ENCODE data around the gene OR1K1.
A peak's percentile ranks its signal among the peaks of the same experiment; 100 is the strongest.
"Not testable (repeated sequence)": the region's sequence is repeated elsewhere in the genome, so short reads cannot be mapped to it uniquely, and the experiment has no call there.

Gene OR1K1

GRCh38 chr9:122820490-122820845 lies 20.5 kb downstream of the OR1K1 start:
- no peak for DNase-seq
- H3K27me3 ChIP-seq (replicated peaks in 2 of 5; ENCODE audit: control insufficient read depth in 4 of 5, insufficient read depth in 5 of 5, low read length in 4 of 5) = no peaks in the 10 kb centered on the region
- POLR2A ChIA-PET = no interaction called here
- H3K4me3 ChIP-seq (ENCODE audit: control insufficient read depth in 1 of 7, extremely low read depth in 1 of 7, insufficient read depth in 4 of 7, low read depth in 2 of 7, low read length in 6 of 7) = no peak overlapping the region
- H3K4me1 ChIP-seq (ENCODE audit: control extremely low read depth in 1 of 4, control insufficient read depth in 4 of 4, insufficient read depth in 4 of 4, low read length in 3 of 4) = peaks cover 10 to 46% (median 30%) of the 10 kb centered on the region in 4 experiments
- peaks cover 6 to 54% (median 27%) of the 10 kb centered on the region in 4 experiments for H3K36me3 ChIP-seq (ENCODE audit: control insufficient read depth in 4 of 4, insufficient read depth in 4 of 4, low read length in 3 of 4)
- no peak overlapping the region for H3K27ac ChIP-seq (ENCODE audit: insufficient read depth in 1 of 2, low read depth in 1 of 2, low read length in 2 of 2, poor library complexity in 1 of 2, severe bottlenecking in 2 of 2)
- H3K9me3 ChIP-seq (ENCODE audit: control extremely low read depth in 1 of 5, control insufficient read depth in 4 of 5, insufficient read depth in 2 of 5, low read depth in 1 of 5, low read length in 4 of 5) = no peaks in the 10 kb centered on the region
- 93% methylated on average over 4 of the region's 11 CpGs for WGBS (ENCODE audit: insufficient coverage)
- CTCF ChIA-PET = interaction anchor here (0.7 to 1.6 kb wide), 2 partner anchors 10 to 470 kb away, joined by 3 to 5 read pairs; no protein-coding TSS in a partner anchor

GRCh38 chr9:122821278-122821943 lies 21.5 kb downstream of the OR1K1 start:
- H3K4me3 ChIP-seq (ENCODE audit: control insufficient read depth in 1 of 7, extremely low read depth in 1 of 7, insufficient read depth in 4 of 7, low read depth in 2 of 7, low read length in 6 of 7) = peak overlapping the region in 2 of 7 experiments; percentile 14 to 24
- H3K27me3 ChIP-seq (replicated peaks in 2 of 5; ENCODE audit: control insufficient read depth in 4 of 5, insufficient read depth in 5 of 5, low read length in 4 of 5) = no peaks in the 10 kb centered on the region
- peaks cover 6 to 63% (median 30%) of the 10 kb centered on the region in 4 experiments for H3K36me3 ChIP-seq (ENCODE audit: control insufficient read depth in 4 of 4, insufficient read depth in 4 of 4, low read length in 3 of 4)
- peaks cover 6 to 43% (median 22%) of the 10 kb centered on the region in 4 experiments for H3K4me1 ChIP-seq (ENCODE audit: control extremely low read depth in 1 of 4, control insufficient read depth in 4 of 4, insufficient read depth in 4 of 4, low read length in 3 of 4)
- 0% methylated on average over 2 of the region's 7 CpGs for WGBS (ENCODE audit: insufficient coverage)
- H3K27ac ChIP-seq (ENCODE audit: insufficient read depth in 1 of 2, low read depth in 1 of 2, low read length in 2 of 2, poor library complexity in 1 of 2, severe bottlenecking in 2 of 2) = peak overlapping the region; percentile 10 to 45
- H3K9me3 ChIP-seq (ENCODE audit: control extremely low read depth in 1 of 5, control insufficient read depth in 4 of 5, insufficient read depth in 2 of 5, low read depth in 1 of 5, low read length in 4 of 5) = no peaks in the 10 kb centered on the region
- POLR2A ChIA-PET = interaction anchor here (0.6 kb wide), 1 partner anchor 14 kb away, joined by 3 read pairs; no protein-coding TSS in a partner anchor
- CTCF ChIA-PET = interaction anchor here (0.8 to 1.4 kb wide), 5 partner anchors 170 to 704 kb away, joined by 3 to 4 read pairs (median 3); no protein-coding TSS in a partner anchor
- DNase-seq = peak; percentile 83 to 98 (median 96)

GRCh38 chr9:122822056-122822455 lies 22.1 kb downstream of the OR1K1 start:
- ChIA-PET CTCF (interaction anchor here (0.9 to 1.4 kb wide), 5 partner anchors 169 to 727 kb away, joined by 3 to 4 read pairs (median 3); no protein-coding TSS in a partner anchor), POLR2A (interaction anchor here (0.6 kb wide), 1 partner anchor 13 kb away, joined by 3 read pairs; no protein-coding TSS in a partner anchor)
- H3K27ac ChIP-seq (ENCODE audit: insufficient read depth in 1 of 2, low read depth in 1 of 2, low read length in 2 of 2, poor library complexity in 1 of 2, severe bottlenecking in 2 of 2) = peak overlapping the region in 1 of 2 experiments; percentile 45
- DNase-seq = no peak
- no peaks in the 10 kb centered on the region for H3K9me3 ChIP-seq (ENCODE audit: control extremely low read depth in 1 of 5, control insufficient read depth in 4 of 5, insufficient read depth in 2 of 5, low read depth in 1 of 5, low read length in 4 of 5)
- H3K36me3 ChIP-seq (ENCODE audit: control insufficient read depth in 4 of 4, insufficient read depth in 4 of 4, low read length in 3 of 4) = peaks cover 6 to 66% (median 30%) of the 10 kb centered on the region in 4 experiments
- peaks cover 9 to 44% (median 23%) of the 10 kb centered on the region in 4 experiments for H3K4me1 ChIP-seq (ENCODE audit: control extremely low read depth in 1 of 4, control insufficient read depth in 4 of 4, insufficient read depth in 4 of 4, low read length in 3 of 4)
- peak overlapping the region in 1 of 7 experiments; percentile 24 for H3K4me3 ChIP-seq (ENCODE audit: control insufficient read depth in 1 of 7, extremely low read depth in 1 of 7, insufficient read depth in 4 of 7, low read depth in 2 of 7, low read length in 6 of 7)
- 100% methylated on average over 1 of the region's 6 CpGs for WGBS (ENCODE audit: insufficient coverage)
- no peaks in the 10 kb centered on the region for H3K27me3 ChIP-seq (replicated peaks in 2 of 5; ENCODE audit: control insufficient read depth in 4 of 5, insufficient read depth in 5 of 5, low read length in 4 of 5)

GRCh38 chr9:122822938-122823337 lies 23.0 kb downstream of the OR1K1 start:
- CTCF ChIA-PET = interaction anchor here (0.9 kb wide), 1 partner anchor 727 kb away, joined by 3 read pairs; no protein-coding TSS in a partner anchor
- Histone ChIP-seq H3K27ac (ENCODE audit: insufficient read depth in 1 of 2, low read depth in 1 of 2, low read length in 2 of 2, poor library complexity in 1 of 2, severe bottlenecking in 2 of 2) (no peak overlapping the region), H3K9me3 (ENCODE audit: control extremely low read depth in 1 of 5, control insufficient read depth in 4 of 5, insufficient read depth in 2 of 5, low read depth in 1 of 5, low read length in 4 of 5) (no peaks in the 10 kb centered on the region), H3K4me3 (ENCODE audit: control insufficient read depth in 1 of 7, extremely low read depth in 1 of 7, insufficient read depth in 4 of 7, low read depth in 2 of 7, low read length in 6 of 7) (no peak overlapping the region), H3K27me3 (replicated peaks in 2 of 5; ENCODE audit: control insufficient read depth in 4 of 5, insufficient read depth in 5 of 5, low read length in 4 of 5) (no peaks in the 10 kb centered on the region), H3K4me1 (ENCODE audit: control extremely low read depth in 1 of 4, control insufficient read depth in 4 of 4, insufficient read depth in 4 of 4, low read length in 3 of 4) (peaks cover 12 to 52% (median 30%) of the 10 kb centered on the region in 4 experiments), H3K36me3 (ENCODE audit: control insufficient read depth in 4 of 4, insufficient read depth in 4 of 4, low read length in 3 of 4) (peaks cover 6 to 64% (median 25%) of the 10 kb centered on the region in 4 experiments)
- 100% methylated on average over 3 of the region's 4 CpGs for WGBS (ENCODE audit: insufficient coverage)
- no peak for DNase-seq
- POLR2A ChIA-PET = no interaction called here

GRCh38 chr9:122827761-122828093 lies 27.8 kb downstream of the OR1K1 start:
- 3% methylated on average over 5 of the region's 8 CpGs for WGBS (ENCODE audit: insufficient coverage)
- H3K4me1 ChIP-seq (ENCODE audit: control extremely low read depth in 1 of 4, control insufficient read depth in 4 of 4, insufficient read depth in 4 of 4, low read length in 3 of 4) = peaks cover 6 to 24% (median 14%) of the 10 kb centered on the region in 4 experiments

GRCh38 chr9:122828965-122829284 lies 29.0 kb downstream of the OR1K1 start:
- H3K27me3 ChIP-seq (replicated peaks in 2 of 5; ENCODE audit: control insufficient read depth in 4 of 5, insufficient read depth in 5 of 5, low read length in 4 of 5); H3K9me3 ChIP-seq (ENCODE audit: control extremely low read depth in 1 of 5, control insufficient read depth in 4 of 5, insufficient read depth in 2 of 5, low read depth in 1 of 5, low read length in 4 of 5); DNase-seq: not testable (repeated sequence)
- peaks cover 6 to 24% (median 14%) of the 10 kb centered on the region in 4 experiments for H3K4me1 ChIP-seq (ENCODE audit: control extremely low read depth in 1 of 4, control insufficient read depth in 4 of 4, insufficient read depth in 4 of 4, low read length in 3 of 4)
- peak overlapping the region; percentile 85 to 95 for H3K27ac ChIP-seq (ENCODE audit: insufficient read depth in 1 of 2, low read depth in 1 of 2, low read length in 2 of 2, poor library complexity in 1 of 2, severe bottlenecking in 2 of 2)
- 49% methylated on average over 10 of the region's 18 CpGs for WGBS (ENCODE audit: insufficient coverage)
- peak overlapping the region; percentile 85 to 99 (median 94) for H3K4me3 ChIP-seq (ENCODE audit: control insufficient read depth in 1 of 7, extremely low read depth in 1 of 7, insufficient read depth in 4 of 7, low read depth in 2 of 7, low read length in 6 of 7)
- peaks cover 0 to 22% (median 10%) of the 10 kb centered on the region in 4 experiments for H3K36me3 ChIP-seq (ENCODE audit: control insufficient read depth in 4 of 4, insufficient read depth in 4 of 4, low read length in 3 of 4)
- ChIA-PET CTCF (interaction anchor here (0.7 to 1.3 kb wide), 3 partner anchors 13 to 521 kb away, joined by 3 read pairs; no protein-coding TSS in a partner anchor), POLR2A (interaction anchor here (0.9 kb wide), 1 partner anchor 13 kb away, joined by 5 read pairs; no protein-coding TSS in a partner anchor)

More at GRCh38 chr9:122827761-122828093, 27.8 kb downstream of the OR1K1 start:
- H3K27me3 ChIP-seq (replicated peaks in 2 of 5; ENCODE audit: control insufficient read depth in 4 of 5, insufficient read depth in 5 of 5, low read length in 4 of 5) = no peaks in the 10 kb centered on the region
- H3K36me3 ChIP-seq (ENCODE audit: control insufficient read depth in 4 of 4, insufficient read depth in 4 of 4, low read length in 3 of 4) = peaks cover 0 to 32% (median 15%) of the 10 kb centered on the region in 4 experiments
- POLR2A ChIA-PET = no interaction called here
- H3K9me3 ChIP-seq (ENCODE audit: control extremely low read depth in 1 of 5, control insufficient read depth in 4 of 5, insufficient read depth in 2 of 5, low read depth in 1 of 5, low read length in 4 of 5) = no peaks in the 10 kb centered on the region
- CTCF ChIA-PET = interaction anchor here (1.0 to 1.6 kb wide), 2 partner anchors 10 to 56 kb away, joined by 3 to 5 read pairs; no protein-coding TSS in a partner anchor
- peak overlapping the region; percentile 85 to 95 for H3K27ac ChIP-seq (ENCODE audit: insufficient read depth in 1 of 2, low read depth in 1 of 2, low read length in 2 of 2, poor library complexity in 1 of 2, severe bottlenecking in 2 of 2)
- peak overlapping the region; percentile 85 to 99 (median 94) for H3K4me3 ChIP-seq (ENCODE audit: control insufficient read depth in 1 of 7, extremely low read depth in 1 of 7, insufficient read depth in 4 of 7, low read depth in 2 of 7, low read length in 6 of 7)
- DNase-seq = peak in 2 of 3 donors; percentile 51 to 63

- ChIA-PET POLR2A (no interaction called here), CTCF (interaction anchor here (1.2 kb wide), 1 partner anchor 9 kb away, joined by 3 read pairs; no protein-coding TSS in a partner anchor)
- no peaks in the 10 kb centered on the region for H3K36me3 ChIP-seq (ENCODE audit: control insufficient read depth in 4 of 4, insufficient read depth in 4 of 4, low read length in 3 of 4)
- DNase-seq = peak in 1 of 3 donors; percentile 23
- no peaks in the 10 kb centered on the region for H3K9me3 ChIP-seq (ENCODE audit: control extremely low read depth in 1 of 5, control insufficient read depth in 4 of 5, insufficient read depth in 2 of 5, low read depth in 1 of 5, low read length in 4 of 5)
- no peak overlapping the region for H3K4me3 ChIP-seq (ENCODE audit: control insufficient read depth in 1 of 7, extremely low read depth in 1 of 7, insufficient read depth in 4 of 7, low read depth in 2 of 7, low read length in 6 of 7)
- no peak overlapping the region for H3K27ac ChIP-seq (ENCODE audit: insufficient read depth in 1 of 2, low read depth in 1 of 2, low read length in 2 of 2, poor library complexity in 1 of 2, severe bottlenecking in 2 of 2)
- WGBS (ENCODE audit: insufficient coverage) = 100% methylated on average over 3 of the region's 3 CpGs
- peaks cover 7 to 23% (median 18%) of the 10 kb centered on the region in 4 experiments for H3K4me1 ChIP-seq (ENCODE audit: control extremely low read depth in 1 of 4, control insufficient read depth in 4 of 4, insufficient read depth in 4 of 4, low read length in 3 of 4)
- H3K27me3 ChIP-seq (replicated peaks in 2 of 5; ENCODE audit: control insufficient read depth in 4 of 5, insufficient read depth in 5 of 5, low read length in 4 of 5) = no peaks in the 10 kb centered on the region
Measured at GRCh38 chr9:122832194-122832593, 32.3 kb downstream of the OR1K1 start.

All from common myeloid progenitor, CD34-positive (primary cell).